Fibroblast of lung (primary cell): Measurements from ENCODE around the gene KCTD3. TPM values are rescaled to one million over a fixed set of nuclear protein-coding genes. Genes with fewer than 3 reads are reported as not detected.

Experiments used
- DNase-seq, 2 donors: peaks; one replicate each; pipeline versions ENCODE4 v3.0.0 to v3.0.0-alpha.2; 2010; ENCODE audit warnings: low read depth in 2 of 2
- H2AFZ ChIP-seq: 2 replicates; pipeline ENCODE4 v1.5.1; 2012; ENCODE audit warnings: low read length, control low read depth, inconsistent platforms
- H3K27ac ChIP-seq: 2 replicates; pipeline ENCODE4 v1.5.1; 2011; ENCODE audit warnings: low read length, control low read depth; ENCODE audit not compliant: insufficient read depth
- H3K27me3 ChIP-seq: 2 replicates; pipeline ENCODE4 v1.5.1; 2011; ENCODE audit warnings: mild to moderate bottlenecking, low read length; ENCODE audit not compliant: control insufficient read depth, insufficient read depth
- H3K36me3 ChIP-seq: 2 replicates; pipeline ENCODE4 v1.5.1; 2011; ENCODE audit warnings: low read length; ENCODE audit not compliant: control insufficient read depth, insufficient read depth
- H3K4me1 ChIP-seq: 2 replicates; pipeline ENCODE4 v1.5.1; 2011; ENCODE audit warnings: low read length; ENCODE audit not compliant: control insufficient read depth, insufficient read depth; ENCODE audit errors: extremely low read depth
- H3K4me2 ChIP-seq: 2 replicates; pipeline ENCODE4 v1.5.1; 2011; ENCODE audit warnings: low read length, control low read depth; ENCODE audit not compliant: insufficient read depth; ENCODE audit errors: extremely low read depth
- H3K4me3 ChIP-seq, 4 experiments: fragments of 200-600 bp in 1 of 4; sonication (generic) in 1 of 4; replicated peaks in 1 of 4; 2 replicates each; pipeline ENCODE4 v1.5.1; 2011 to 2016; ENCODE audit warnings: low read length in 4 of 4, low read depth in 3 of 4, mild to moderate bottlenecking in 3 of 4, control low read depth in 2 of 4, inconsistent platforms in 1 of 4, mixed read lengths in 1 of 4; ENCODE audit not compliant: insufficient read depth in 1 of 4; ENCODE audit errors: control extremely low read depth in 1 of 4
- H3K79me2 ChIP-seq: 2 replicates; pipeline ENCODE4 v1.5.1; 2012; ENCODE audit warnings: mild to moderate bottlenecking, low read length, inconsistent platforms; ENCODE audit not compliant: control insufficient read depth, insufficient read depth
- H3K9ac ChIP-seq: 2 replicates; pipeline ENCODE4 v1.5.1; 2011; ENCODE audit warnings: mild to moderate bottlenecking, low read length, control low read depth; ENCODE audit not compliant: insufficient read depth
- H3K9me3 ChIP-seq: 2 replicates; pipeline ENCODE4 v1.5.1; 2012; ENCODE audit warnings: low read depth, low read length; ENCODE audit not compliant: control insufficient read depth, insufficient read depth
- H4K20me1 ChIP-seq: 2 replicates; pipeline ENCODE4 v1.5.1; 2011; ENCODE audit warnings: low read length; ENCODE audit not compliant: control insufficient read depth, insufficient read depth; ENCODE audit errors: extremely low read depth
- EZH2 ChIP-seq: IDR thresholded peaks from 2 replicates; pipeline ENCODE4 v1.5.1; 2012; ENCODE audit warnings: low read length, control low read depth, mild to moderate bottlenecking; ENCODE audit errors: missing control alignments
- polyA minus RNA-seq: library from RNA; depleted of rRNA, polyadenylated mRNA; stranded (reverse); fragments of >200 nt; gene quantifications from 2 replicates; pipeline ENCODE4 v1.2.3, GENCODE V29; 2011; ENCODE audit warnings: low replicate concordance
- polyA plus RNA-seq, 2 donors: library from polyadenylated mRNA; depleted of rRNA in 1 of 2; stranded (reverse) in 1 of 2; unstranded in 1 of 2; fragments of >200 nt; gene quantifications; 2 replicates each; pipeline ENCODE4 v1.2.1, GENCODE V29; 2011 to 2012; ENCODE audit warnings: missing spikeins in 1 of 2
- total RNA-seq: library from RNA; depleted of rRNA; stranded (reverse); fragments of >200 nt; gene quantifications from 2 replicates; pipeline ENCODE4 v1.2.1, GENCODE V29; 2014
- TF ChIP-seq, protein P1 (sequence below), 2 donors: IDR thresholded peaks in 1 of 2; conservative IDR thresholded peaks in 1 of 2; 1 replicate in 1 of 2; 2 replicates in 1 of 2; pipeline ENCODE4 v1.5.1; 2011 to 2012; ENCODE audit warnings: low read length in 2 of 2, control low read depth in 1 of 2, inconsistent platforms in 1 of 2, low read depth in 1 of 2, mild to moderate bottlenecking in 1 of 2

KCTD3 gene
- total RNA-seq (59.1 and 76.0 TPM in 2 replicates), polyA plus RNA-seq (55.1 and 65.5 TPM in 2 replicates), polyA minus RNA-seq (57.8 and 126 TPM in 2 replicates)
- 35.2 and 41.9 TPM in 2 replicates for polyA plus RNA-seq (2012)

DNA sequence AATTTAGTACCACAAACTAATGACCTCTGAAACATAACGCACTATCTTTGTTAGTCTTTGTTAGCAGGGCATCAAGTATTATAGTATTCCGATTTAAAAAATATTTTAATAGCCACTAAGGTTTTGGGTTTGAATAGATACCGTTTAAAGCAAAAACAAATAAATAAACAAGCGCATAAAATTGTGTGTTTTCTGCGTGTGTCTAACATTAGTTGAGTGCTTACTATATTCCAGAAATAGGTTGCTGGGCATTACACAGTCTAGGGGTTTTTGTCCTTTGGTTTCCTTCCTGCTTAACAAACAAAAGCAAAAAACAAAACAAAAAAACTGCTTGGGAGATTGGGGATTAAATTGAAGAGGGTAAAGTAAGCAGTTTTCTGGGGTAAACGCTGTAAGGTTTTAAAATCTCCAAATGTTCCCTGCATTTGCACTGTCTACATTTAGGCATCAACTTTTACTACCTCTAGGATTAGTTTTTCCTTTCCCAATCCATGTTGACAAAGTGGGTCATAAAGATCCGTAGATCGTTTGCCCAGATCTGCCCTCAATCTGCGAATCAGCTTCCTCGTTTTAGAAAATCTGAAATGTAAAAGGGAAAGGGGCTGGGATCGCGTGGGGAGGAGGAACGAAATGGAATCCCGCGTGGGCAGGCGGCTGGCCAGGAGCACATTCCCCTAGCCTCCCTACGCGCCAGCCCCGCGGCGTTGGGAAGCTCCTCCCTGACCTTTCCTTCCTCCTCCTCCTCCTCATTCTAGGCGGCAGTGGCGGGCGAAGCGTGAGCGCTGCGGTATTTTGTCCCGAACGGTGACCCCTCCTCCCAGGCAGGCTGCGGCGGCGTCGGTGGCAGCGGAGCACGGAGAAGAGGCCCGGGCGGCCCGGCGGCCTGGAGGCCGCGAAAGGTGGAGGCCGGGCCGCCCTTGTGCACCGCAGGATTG lies at the start of gene KCTD3:
Gene KCTD3, plus strand, starts transcription at position 749 of the 935 bp plus-strand sequence. CDS start 382 bp downstream, outside the sequence.
- Histone ChIP-seq H3K79me2 (peaks cover 46% of the 10 kb centered on the region), H4K20me1 (no peaks in the 10 kb centered on the region), H3K27ac (peak within 1 kb of the TSS; percentile 85), H2AFZ (peak within 1 kb of the TSS; percentile 89), H3K4me2 (peak within 1 kb of the TSS; percentile 92), H3K4me3 (peak within 1 kb of the TSS; percentile 58 to 95 (median 82)), H3K4me1 (no peaks in the 10 kb centered on the region), H3K9me3 (no peaks in the 10 kb centered on the region), H3K36me3 (no peaks in the 10 kb centered on the region), H3K9ac (peak within 1 kb of the TSS; percentile 85), H3K27me3 (no peaks in the 10 kb centered on the region)
- TF ChIP-seq, protein P1, sequence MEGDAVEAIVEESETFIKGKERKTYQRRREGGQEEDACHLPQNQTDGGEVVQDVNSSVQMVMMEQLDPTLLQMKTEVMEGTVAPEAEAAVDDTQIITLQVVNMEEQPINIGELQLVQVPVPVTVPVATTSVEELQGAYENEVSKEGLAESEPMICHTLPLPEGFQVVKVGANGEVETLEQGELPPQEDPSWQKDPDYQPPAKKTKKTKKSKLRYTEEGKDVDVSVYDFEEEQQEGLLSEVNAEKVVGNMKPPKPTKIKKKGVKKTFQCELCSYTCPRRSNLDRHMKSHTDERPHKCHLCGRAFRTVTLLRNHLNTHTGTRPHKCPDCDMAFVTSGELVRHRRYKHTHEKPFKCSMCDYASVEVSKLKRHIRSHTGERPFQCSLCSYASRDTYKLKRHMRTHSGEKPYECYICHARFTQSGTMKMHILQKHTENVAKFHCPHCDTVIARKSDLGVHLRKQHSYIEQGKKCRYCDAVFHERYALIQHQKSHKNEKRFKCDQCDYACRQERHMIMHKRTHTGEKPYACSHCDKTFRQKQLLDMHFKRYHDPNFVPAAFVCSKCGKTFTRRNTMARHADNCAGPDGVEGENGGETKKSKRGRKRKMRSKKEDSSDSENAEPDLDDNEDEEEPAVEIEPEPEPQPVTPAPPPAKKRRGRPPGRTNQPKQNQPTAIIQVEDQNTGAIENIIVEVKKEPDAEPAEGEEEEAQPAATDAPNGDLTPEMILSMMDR (conservative IDR thresholded peaks at IDR 0.05 in 1 of 2, IDR thresholded peaks at IDR 0.05 in 1 of 2; ENCODE audit: low read depth in 1 of 2, low read length in 2 of 2), result no peak
- TF ChIP-seq EZH2, result no peak
- DNase-seq, result peak; percentile 68 to 78

DNA sequence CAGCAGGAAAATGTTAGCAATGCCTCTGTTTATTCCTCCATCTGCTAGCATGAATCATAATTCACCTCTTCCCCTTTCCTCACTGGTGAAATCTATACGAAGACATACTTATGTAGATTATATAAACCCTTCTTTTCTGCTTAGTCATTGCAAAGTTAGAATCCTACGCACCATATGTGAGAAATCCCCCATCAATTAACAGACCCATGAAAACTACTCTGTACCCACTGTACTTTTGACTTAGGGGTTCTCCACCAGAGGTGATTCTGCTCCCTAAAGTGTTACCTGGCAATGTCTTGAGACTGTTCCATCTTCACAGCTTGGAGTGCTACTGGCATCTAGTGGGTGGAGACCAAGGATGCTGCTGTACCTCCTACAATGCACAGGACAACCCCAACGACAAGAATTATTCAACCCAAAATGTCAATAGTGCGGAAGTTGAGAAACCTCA lies 49.6 kb upstream of the KCTD3 start:
- TF ChIP-seq, protein P1 (conservative IDR thresholded peaks at IDR 0.05 in 1 of 2, IDR thresholded peaks at IDR 0.05 in 1 of 2; ENCODE audit: low read depth in 1 of 2, low read length in 2 of 2), result peak in 1 of 2 donors; percentile 47
- no peak for TF ChIP-seq EZH2
- Histone ChIP-seq H2AFZ (no peak overlapping the region), H3K9ac (no peak overlapping the region), H3K36me3 (no peaks in the 10 kb centered on the region), H3K79me2 (no peaks in the 10 kb centered on the region), H3K4me2 (no peak overlapping the region), H3K27me3 (no peaks in the 10 kb centered on the region), H4K20me1 (no peaks in the 10 kb centered on the region), H3K9me3 (no peaks in the 10 kb centered on the region), H3K4me3 (no peak overlapping the region), H3K27ac (no peak overlapping the region), H3K4me1 (no peaks in the 10 kb centered on the region)
- DNase-seq, result peak; percentile 74 to 86

DNA sequence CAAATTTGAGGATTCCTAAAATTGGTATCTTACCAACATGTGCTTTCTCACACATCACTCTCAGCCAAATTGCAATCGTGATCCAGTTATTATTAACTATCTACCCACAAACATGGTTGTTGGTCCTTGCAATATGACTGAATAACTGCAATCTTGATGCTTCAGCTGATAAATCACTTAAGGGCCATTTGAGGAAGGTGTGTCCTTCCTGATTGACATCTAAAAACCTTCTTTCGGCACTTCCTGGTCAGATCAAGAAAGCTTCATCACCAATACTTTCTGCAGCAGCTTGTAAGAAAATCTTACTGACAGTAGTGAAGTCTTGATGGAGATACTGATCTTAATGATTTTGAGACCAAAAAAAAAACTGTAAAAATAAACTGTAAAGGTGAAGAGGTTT lies 48.5 kb upstream of the KCTD3 start:
- Histone ChIP-seq H3K9ac (no peak overlapping the region), H3K36me3 (no peaks in the 10 kb centered on the region), H2AFZ (no peak overlapping the region), H3K4me1 (no peaks in the 10 kb centered on the region), H3K9me3 (no peaks in the 10 kb centered on the region), H3K79me2 (no peaks in the 10 kb centered on the region), H3K27me3 (no peaks in the 10 kb centered on the region), H3K27ac (no peak overlapping the region), H3K4me3 (no peak overlapping the region), H4K20me1 (no peaks in the 10 kb centered on the region), H3K4me2 (no peak overlapping the region)
- TF ChIP-seq EZH2, result no peak
- TF ChIP-seq, protein P1 (conservative IDR thresholded peaks at IDR 0.05 in 1 of 2, IDR thresholded peaks at IDR 0.05 in 1 of 2; ENCODE audit: low read depth in 1 of 2, low read length in 2 of 2), result no peak
- no peak for DNase-seq
